CD14-positive monocyte (primary cell): Measurements from ENCODE around the gene HMGN3. TPM values are rescaled to one million over a fixed set of nuclear protein-coding genes. Genes with fewer than 3 reads are reported as not detected.

Experiments used
- DNase-seq, 3 donors: peaks; one replicate each; pipeline ENCODE4 v3.0.0-alpha.2; 2011 to 2022
- H2AFZ ChIP-seq: 2 replicates; pipeline ENCODE4 v1.6.0; 2012; ENCODE audit warnings: mild to moderate bottlenecking, low read depth, low read length, inconsistent platforms; ENCODE audit not compliant: insufficient read depth, poor library complexity, severe bottlenecking
- H3K27ac ChIP-seq, 2 donors: 1 replicate in 1 of 2; 2 replicates in 1 of 2; pipeline ENCODE4 v1.5.1; 2012 to 2013; ENCODE audit warnings: low read length in 2 of 2, control low read depth in 1 of 2, inconsistent platforms in 1 of 2, low read depth in 1 of 2, mild to moderate bottlenecking in 1 of 2
- H3K27me3 ChIP-seq, 2 donors: one replicate each; pipeline versions ENCODE4 v1.6.0 to v1.6.1; 2011 to 2013; ENCODE audit warnings: low read length in 2 of 2; ENCODE audit not compliant: control insufficient read depth in 2 of 2, insufficient read depth in 2 of 2
- H3K36me3 ChIP-seq, 2 donors: replicated peaks in 1 of 2; 1 replicate in 1 of 2; 2 replicates in 1 of 2; pipeline versions ENCODE4 v1.5.1 to v1.6.1; 2012 to 2013; ENCODE audit warnings: low read length in 2 of 2, control low read depth in 1 of 2, inconsistent platforms in 1 of 2, mild to moderate bottlenecking in 1 of 2; ENCODE audit not compliant: insufficient read depth in 2 of 2, control insufficient read depth in 1 of 2
- H3K4me1 ChIP-seq, 2 donors: 1 replicate in 1 of 2; 2 replicates in 1 of 2; pipeline versions ENCODE4 v1.5.1 to v1.6.1; 2012 to 2013; ENCODE audit warnings: low read length in 2 of 2, control low read depth in 1 of 2, inconsistent platforms in 1 of 2, mild to moderate bottlenecking in 1 of 2, moderate library complexity in 1 of 2; ENCODE audit not compliant: insufficient read depth in 2 of 2, control insufficient read depth in 1 of 2
- H3K4me2 ChIP-seq: replicated peaks from 2 replicates; pipeline ENCODE3; 2012; ENCODE audit warnings: low read length, moderate library complexity, mild to moderate bottlenecking; ENCODE audit not compliant: poor library complexity, severe bottlenecking; ENCODE audit errors: extremely low read depth
- H3K4me3 ChIP-seq, 3 experiments: fragments of 200-600 bp in 1 of 3; sonication (generic) in 1 of 3; replicated peaks in 1 of 3; 1 replicate in 2 of 3; 2 replicates in 1 of 3; pipeline ENCODE4 v1.5.1; 2011 to 2013; ENCODE audit warnings: low read length in 3 of 3, mild to moderate bottlenecking in 3 of 3, control low read depth in 2 of 3, low read depth in 2 of 3, inconsistent platforms in 1 of 3, moderate library complexity in 1 of 3
- H3K79me2 ChIP-seq: 2 replicates; pipeline ENCODE4 v1.6.0; 2012; ENCODE audit warnings: mild to moderate bottlenecking, control low read depth, inconsistent platforms, low read length, moderate library complexity; ENCODE audit not compliant: insufficient read depth
- H3K9ac ChIP-seq: 2 replicates; pipeline ENCODE4 v1.6.0; 2017; ENCODE audit warnings: low read length, mild to moderate bottlenecking; ENCODE audit not compliant: insufficient read depth, poor library complexity, severe bottlenecking
- H3K9me3 ChIP-seq, 2 donors: replicated peaks in 1 of 2; 1 replicate in 1 of 2; 2 replicates in 1 of 2; pipeline versions ENCODE4 v1.5.1 to v1.6.1; 2012 to 2013; ENCODE audit warnings: low read length in 2 of 2, control low read depth in 1 of 2; ENCODE audit not compliant: control insufficient read depth in 1 of 2, insufficient read depth in 1 of 2
- H4K20me1 ChIP-seq: 2 replicates; pipeline ENCODE4 v1.6.0; 2012; ENCODE audit warnings: mild to moderate bottlenecking, low read length, control low read depth, moderate library complexity; ENCODE audit not compliant: insufficient read depth
- H3K27ac Mint-ChIP-seq, 7 donors: one replicate each; pipeline ENCODE4 v1.8.0; 2020; ENCODE audit warnings: mild to moderate bottlenecking in 7 of 7, mixed read lengths in 7 of 7, moderate library complexity in 6 of 7, inconsistent platforms in 2 of 7
- H3K27me3 Mint-ChIP-seq, 3 donors: one replicate each; pipeline ENCODE4 v1.8.0; 2021 to 2022; ENCODE audit warnings: low read depth in 3 of 3, mild to moderate bottlenecking in 3 of 3, mixed read lengths in 3 of 3, moderate library complexity in 3 of 3, inconsistent platforms in 1 of 3
- H3K36me3 Mint-ChIP-seq, 2 donors: one replicate each; pipeline ENCODE4 v1.8.0; 2020; ENCODE audit warnings: mixed read lengths in 2 of 2, inconsistent platforms in 1 of 2, mild to moderate bottlenecking in 1 of 2
- H3K4me1 Mint-ChIP-seq: one replicate; pipeline ENCODE4 v1.8.0; 2020; ENCODE audit warnings: mild to moderate bottlenecking, mixed read lengths
- H3K4me3 Mint-ChIP-seq, 2 donors: one replicate each; pipeline ENCODE4 v1.8.0; 2020; ENCODE audit warnings: mild to moderate bottlenecking in 2 of 2, mixed read lengths in 2 of 2, moderate library complexity in 1 of 2
- H3K9me3 Mint-ChIP-seq, 7 donors: one replicate each; pipeline ENCODE4 v1.8.0; 2020 to 2022; ENCODE audit warnings: mixed read lengths in 7 of 7, mild to moderate bottlenecking in 6 of 7, moderate library complexity in 6 of 7, inconsistent platforms in 2 of 7
- CTCF ChIP-seq: fragments of 200-600 bp; IDR thresholded peaks from one replicate; pipeline ENCODE4 v1.8.0; 2022; ENCODE audit warnings: antibody characterized with exemption, mild to moderate bottlenecking
- WGBS: methylation state at CpG from one replicate; pipeline ENCODE4 v1.1.5; 2013; ENCODE audit warnings: missing lambda C conversion rate; ENCODE audit not compliant: insufficient coverage; 5-methylcytosine and 5-hydroxymethylcytosine counted together
- intact Hi-C, 2 donors: fragments of 100-400 bp; cut with micrococcal nuclease; formaldehyde crosslinking; loops; one replicate each; pipeline versions ENCODE4 v1.15.0 to v1.15.1; 2023
- polyA plus RNA-seq, 3 donors: library from polyadenylated mRNA; depleted of rRNA in 1 of 3; unstranded in 2 of 3; stranded (reverse) in 1 of 3; fragments of 300-500 nt in 2 of 3; fragments of >200 nt in 1 of 3; fragmentation: Illumina TruSeq in 2 of 3; gene quantifications; 1 replicate in 2 of 3; 2 replicates in 1 of 3; pipeline ENCODE4 v1.2.3, GENCODE V29; 2012 to 2021

HMGN3 gene
- polyA plus RNA-seq, 3 donors = 63.9 to 106 (median 84.4) TPM

DNA sequence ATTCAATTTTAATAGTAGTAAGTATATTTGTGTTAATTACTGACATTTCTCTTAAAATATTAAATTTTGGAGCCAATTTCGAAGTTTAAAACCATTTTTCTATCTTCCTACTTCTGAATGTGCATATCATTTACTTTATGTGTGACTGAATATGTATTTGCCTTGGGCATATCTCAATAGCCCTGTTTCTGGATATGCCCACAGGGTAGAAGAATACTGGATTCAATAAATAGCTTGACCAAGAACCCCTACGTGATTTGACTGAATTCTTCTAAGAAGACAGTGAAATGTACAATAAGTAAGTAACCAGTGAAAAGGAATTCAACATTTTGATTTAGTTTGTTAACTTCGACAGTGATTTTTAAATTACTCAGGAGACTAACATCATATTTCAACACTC is 7.8 kb downstream of the HMGN3 start:
- no peaks in the 10 kb centered on the region for H3K27me3 Mint-ChIP-seq
- peaks cover 5% of the 10 kb centered on the region for H3K4me1 Mint-ChIP-seq
- H3K4me1 ChIP-seq = no peaks in the 10 kb centered on the region
- no peak overlapping the region for H3K9ac ChIP-seq
- H4K20me1 ChIP-seq = peaks cover 22% of the 10 kb centered on the region
- H3K4me3 Mint-ChIP-seq = no peak overlapping the region
- no peaks in the 10 kb centered on the region for H3K9me3 Mint-ChIP-seq
- no peak overlapping the region for H3K4me2 ChIP-seq
- WGBS = no CpG with 5 or more reads among the region's 3 CpGs
- no peaks in the 10 kb centered on the region for H3K9me3 ChIP-seq
- H3K36me3 ChIP-seq = no peaks in the 10 kb centered on the region
- no peaks in the 10 kb centered on the region for H3K27me3 ChIP-seq
- intact Hi-C loops = no loop called here
- H3K4me3 ChIP-seq = no peak overlapping the region
- no peak overlapping the region for H2AFZ ChIP-seq
- peaks cover 12 to 19% of the 10 kb centered on the region in 2 donors for H3K36me3 Mint-ChIP-seq
- no peak overlapping the region for H3K27ac ChIP-seq
- no peak overlapping the region for H3K27ac Mint-ChIP-seq
- H3K79me2 ChIP-seq = peaks cover 83% of the 10 kb centered on the region
- no peak for TF ChIP-seq CTCF
- DNase-seq = no peak

- H3K4me3 Mint-ChIP-seq = no peak overlapping the region
- WGBS = no CpG with 5 or more reads among the region's 4 CpGs
Observed at GRCh38 chr6:79225717-79226599, 8.5 kb downstream of the HMGN3 start.

More at GRCh38 chr6:79225717-79226599, 8.5 kb downstream of the HMGN3 start:
- TF ChIP-seq CTCF = no peak
- H3K4me1 Mint-ChIP-seq = peaks cover 2% of the 10 kb centered on the region
- Histone ChIP-seq H2AFZ (no peak overlapping the region), H3K9me3 (no peaks in the 10 kb centered on the region), H3K36me3 (no peaks in the 10 kb centered on the region), H3K27me3 (no peaks in the 10 kb centered on the region), H3K4me1 (no peaks in the 10 kb centered on the region), H3K79me2 (peaks cover 83% of the 10 kb centered on the region), H3K4me3 (no peak overlapping the region), H3K4me2 (no peak overlapping the region), H3K9ac (no peak overlapping the region), H4K20me1 (peaks cover 28% of the 10 kb centered on the region), H3K27ac (no peak overlapping the region)
- no peaks in the 10 kb centered on the region for H3K9me3 Mint-ChIP-seq
- no peaks in the 10 kb centered on the region for H3K27me3 Mint-ChIP-seq
- H3K27ac Mint-ChIP-seq = no peak overlapping the region
- peaks cover 12 to 19% of the 10 kb centered on the region in 2 donors for H3K36me3 Mint-ChIP-seq
- intact Hi-C loops = no loop called here
- DNase-seq = no peak
